H1 (cell line): ENCODE results near the gene ADCY5.

Source experiments
- EP300 ChIP-seq, 2 experiments: IDR thresholded peaks; 1 replicate in 1 of 2; 2 replicates in 1 of 2; pipeline ENCODE4 v1.6.1; 2011 to 2012; ENCODE audit warnings: low read depth in 2 of 2, low read length in 2 of 2, mild to moderate bottlenecking in 2 of 2, borderline replicate concordance in 1 of 2, inconsistent platforms in 1 of 2, moderate library complexity in 1 of 2
- HDAC6 ChIP-seq: IDR thresholded peaks from one replicate; pipeline ENCODE4 v1.7.1; 2012; ENCODE audit warnings: low read depth, mild to moderate bottlenecking, inconsistent platforms, low read length, moderate library complexity
- POLR2A ChIP-seq, 2 experiments: IDR thresholded peaks; 1 replicate in 1 of 2; 2 replicates in 1 of 2; pipeline ENCODE4 v1.6.1; 2011; ENCODE audit warnings: low read depth in 2 of 2, low read length in 2 of 2, mild to moderate bottlenecking in 2 of 2; ENCODE audit errors: control extremely low read depth in 1 of 2
- SP4 ChIP-seq: IDR thresholded peaks from 2 replicates; pipeline ENCODE4 v1.6.1; 2012; ENCODE audit warnings: low read length, inconsistent platforms

- TF ChIP-seq SP4 (no peak), POLR2A (IDR thresholded peaks at IDR 0.05; ENCODE audit: control extremely low read depth in 1 of 2, low read depth in 2 of 2, low read length in 2 of 2) (no peak), HDAC6 (no peak), EP300 (IDR thresholded peaks at IDR 0.05; ENCODE audit: borderline replicate concordance in 1 of 2, low read depth in 2 of 2, low read length in 2 of 2) (no peak)
Observed at GRCh38 chr3:123263941-123264340, 184.9 kb downstream of the ADCY5 start.
